AG04450 (cell line): ENCODE data around the gene ADCY3. TPM values are rescaled to one million over a fixed set of nuclear protein-coding genes. Genes with fewer than 3 reads are reported as not detected.
A peak's percentile ranks its signal among the peaks of the same experiment; 100 is the strongest.

Experiments
- CTCF ChIA-PET: fragments of 300-600, 350-600 bp; formaldehyde crosslinking; extraction: SDS; loops from one replicate; lab custom pipeline; 2022; ENCODE audit warnings: antibody characterized with exemption, inconsistent platforms; lab: Charles Lee
- POLR2A ChIA-PET: fragments of 350-600 bp; formaldehyde crosslinking; extraction: SDS; loops from one replicate; lab custom pipeline; 2021; ENCODE audit warnings: antibody characterized with exemption, inconsistent platforms; lab: Yijun Ruan, JAX
- DNase-seq: peaks from one replicate; pipeline ENCODE4 v3.0.0-alpha.2; 2011; ENCODE audit warnings: low read depth, low spot score
- H3K27ac ChIP-seq: one replicate; pipeline ENCODE4 v1.5.1; 2012; ENCODE audit warnings: low read depth, low read length, control low read depth
- H3K27me3 ChIP-seq: one replicate; pipeline ENCODE4 v1.6.0; 2012; ENCODE audit warnings: low read length; ENCODE audit not compliant: control insufficient read depth, insufficient read depth
- H3K4me3 ChIP-seq: 2 replicates; pipeline ENCODE4 v1.5.1; 2011; ENCODE audit warnings: mild to moderate bottlenecking, low read depth, low read length, control low read depth
- H3K9me3 ChIP-seq: 2 replicates; pipeline ENCODE4 v1.5.1; 2012; ENCODE audit warnings: low read length; ENCODE audit not compliant: control insufficient read depth, insufficient read depth
- polyA plus RNA-seq: library from polyadenylated mRNA; depleted of rRNA; stranded (reverse); fragments of >200 nt; gene quantifications from 2 replicates; pipeline ENCODE4 v1.2.3, GENCODE V29; 2011
- TF ChIP-seq, protein P1 (sequence below): IDR thresholded peaks from 2 replicates; pipeline ENCODE4 v1.5.1; 2011; ENCODE audit warnings: low read depth, low read length, control low read depth, inconsistent platforms

Gene ADCY3
- polyA plus RNA-seq, 1 experiment = 29.6 TPM

DNA sequence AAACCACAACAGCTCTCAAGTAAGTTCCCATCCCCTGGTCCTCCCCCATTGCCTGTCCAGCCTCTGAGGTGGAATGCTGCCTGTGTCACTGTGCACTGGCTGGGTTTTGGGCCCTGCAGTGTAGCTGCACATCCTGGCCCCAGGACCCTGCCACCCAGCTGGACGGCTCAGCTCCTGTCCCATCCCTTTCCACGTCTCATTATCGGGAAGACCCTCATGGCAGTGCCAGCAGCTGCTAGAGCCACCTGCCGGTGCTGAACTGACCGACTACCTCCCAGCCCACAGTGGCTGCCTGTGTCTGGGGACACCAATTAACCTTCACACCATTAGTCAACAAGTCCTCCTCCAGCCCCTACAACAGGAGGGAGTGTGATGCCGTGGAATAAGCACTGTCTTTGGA is 31.9 kb downstream of the ADCY3 start:
- Histone ChIP-seq H3K27me3 (no peaks in the 10 kb centered on the region), H3K4me3 (no peak overlapping the region), H3K27ac (no peak overlapping the region), H3K9me3 (peaks cover 8% of the 10 kb centered on the region)
- ChIA-PET CTCF (no interaction called here), POLR2A (no interaction called here)
- TF ChIP-seq, protein P1, sequence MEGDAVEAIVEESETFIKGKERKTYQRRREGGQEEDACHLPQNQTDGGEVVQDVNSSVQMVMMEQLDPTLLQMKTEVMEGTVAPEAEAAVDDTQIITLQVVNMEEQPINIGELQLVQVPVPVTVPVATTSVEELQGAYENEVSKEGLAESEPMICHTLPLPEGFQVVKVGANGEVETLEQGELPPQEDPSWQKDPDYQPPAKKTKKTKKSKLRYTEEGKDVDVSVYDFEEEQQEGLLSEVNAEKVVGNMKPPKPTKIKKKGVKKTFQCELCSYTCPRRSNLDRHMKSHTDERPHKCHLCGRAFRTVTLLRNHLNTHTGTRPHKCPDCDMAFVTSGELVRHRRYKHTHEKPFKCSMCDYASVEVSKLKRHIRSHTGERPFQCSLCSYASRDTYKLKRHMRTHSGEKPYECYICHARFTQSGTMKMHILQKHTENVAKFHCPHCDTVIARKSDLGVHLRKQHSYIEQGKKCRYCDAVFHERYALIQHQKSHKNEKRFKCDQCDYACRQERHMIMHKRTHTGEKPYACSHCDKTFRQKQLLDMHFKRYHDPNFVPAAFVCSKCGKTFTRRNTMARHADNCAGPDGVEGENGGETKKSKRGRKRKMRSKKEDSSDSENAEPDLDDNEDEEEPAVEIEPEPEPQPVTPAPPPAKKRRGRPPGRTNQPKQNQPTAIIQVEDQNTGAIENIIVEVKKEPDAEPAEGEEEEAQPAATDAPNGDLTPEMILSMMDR = no peak
- no peak for DNase-seq

DNA sequence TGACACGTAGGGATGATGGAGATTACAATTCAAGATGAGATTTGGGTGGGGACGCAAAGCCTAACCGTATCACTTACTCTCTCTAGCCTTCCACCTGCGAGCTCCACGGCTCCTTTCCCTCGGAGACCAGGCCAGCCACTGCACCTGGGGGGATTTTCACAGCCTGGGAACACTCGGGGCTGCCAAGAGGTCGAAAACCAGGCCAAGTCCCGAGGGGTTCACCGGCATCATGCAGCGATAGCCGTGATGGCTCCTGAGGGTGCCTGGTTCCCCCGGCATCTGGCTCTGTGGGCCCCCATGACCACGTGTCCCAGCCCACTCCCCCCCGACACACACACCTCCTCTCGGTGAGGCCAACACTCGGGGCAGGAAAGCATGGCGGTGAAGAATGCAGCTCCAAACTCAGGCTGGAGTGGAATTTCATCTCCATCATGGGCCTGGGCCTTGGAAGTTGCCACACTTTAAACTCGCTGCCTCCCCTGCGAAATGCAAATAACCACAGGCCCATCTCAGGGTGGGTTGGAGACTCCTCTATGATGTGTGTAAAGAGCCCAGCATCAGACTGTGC is 32.6 kb downstream of the ADCY3 start:
- TF ChIP-seq, protein P1 = no peak
- DNase-seq = no peak
- Histone ChIP-seq H3K4me3 (no peak overlapping the region), H3K9me3 (peaks cover 2% of the 10 kb centered on the region; the same call in 1 of the 2 replicates), H3K27me3 (no peaks in the 10 kb centered on the region), H3K27ac (peak overlapping the region; percentile 31)
- ChIA-PET POLR2A (no interaction called here), CTCF (interaction anchor here (0.6 kb wide), 2 partner anchors 97 to 242 kb away, joined by 4 read pairs; no protein-coding TSS in a partner anchor)

DNA sequence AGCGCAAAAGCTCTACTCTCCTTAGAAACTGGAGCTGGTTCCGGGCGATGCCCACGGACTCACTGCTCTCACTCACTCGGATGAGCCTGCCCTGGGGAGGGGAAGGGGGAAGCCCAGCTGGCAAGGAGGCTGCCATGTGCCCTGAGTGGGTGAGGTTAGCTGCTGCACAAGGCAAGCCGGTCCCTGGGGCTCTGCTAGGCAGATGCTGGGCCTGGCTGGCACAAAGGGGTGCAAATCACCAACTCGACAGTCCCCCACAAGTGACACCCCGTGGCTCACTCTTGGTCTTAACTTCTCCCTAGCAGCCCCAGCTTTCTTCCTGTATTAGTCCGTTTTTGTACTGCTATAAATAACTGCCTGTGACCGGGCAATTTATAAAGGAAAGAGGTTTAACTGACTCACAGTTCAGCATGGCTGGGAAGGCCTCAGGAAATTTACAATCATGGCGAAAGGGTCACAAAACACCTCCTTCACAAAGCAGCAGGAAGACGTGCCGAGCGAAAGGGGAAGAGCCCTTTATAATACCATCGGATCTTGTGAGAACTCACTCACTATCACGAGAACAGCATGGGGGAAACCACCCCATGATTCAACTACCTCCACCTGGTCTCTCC is 33.2 kb downstream of the ADCY3 start:
- no peak overlapping the region for H3K4me3 ChIP-seq
- peak overlapping the region; percentile 21 for H3K27ac ChIP-seq
- no peak for DNase-seq
- peaks cover 2% of the 10 kb centered on the region; the same call in 1 of the 2 replicates for H3K9me3 ChIP-seq
- ChIA-PET POLR2A (interaction anchor here (0.7 kb wide), 1 partner anchor 58 kb away, joined by 3 read pairs; no protein-coding TSS in a partner anchor), CTCF (interaction anchor here (0.6 to 1.3 kb wide), 3 partner anchors 58 to 96 kb away, joined by 3 to 4 read pairs (median 3); no protein-coding TSS in a partner anchor)
- no peaks in the 10 kb centered on the region for H3K27me3 ChIP-seq
- TF ChIP-seq, protein P1 = no peak

DNA sequence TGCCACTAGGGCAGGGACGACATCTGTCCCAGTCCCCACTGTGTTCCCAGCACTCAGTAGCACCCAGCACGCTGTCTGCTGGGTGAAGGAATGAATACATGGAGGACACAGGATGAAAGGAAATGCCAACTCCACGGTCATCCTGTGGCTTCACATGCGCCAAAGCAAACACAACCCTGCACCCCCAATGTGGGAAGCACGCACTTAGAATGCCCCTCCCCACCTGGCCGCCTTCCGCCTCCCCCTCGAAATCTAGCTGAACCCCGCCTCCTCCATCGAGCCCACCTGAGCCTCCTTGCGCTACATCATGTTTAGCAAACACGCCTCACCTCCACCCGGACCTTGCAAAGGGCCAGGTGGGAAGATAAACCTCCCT is 33.9 kb downstream of the ADCY3 start:
- Histone ChIP-seq H3K27me3 (no peaks in the 10 kb centered on the region), H3K9me3 (peaks cover 2% of the 10 kb centered on the region; the same call in 1 of the 2 replicates), H3K27ac (peak overlapping the region; percentile 21), H3K4me3 (no peak overlapping the region)
- ChIA-PET CTCF (interaction anchor here (1.0 to 1.3 kb wide), 2 partner anchors 58 to 59 kb away, joined by 3 read pairs; no protein-coding TSS in a partner anchor), POLR2A (no interaction called here)
- DNase-seq = no peak
- TF ChIP-seq, protein P1 = no peak
